ENCODE results near the gene PACSIN1. TPM values are rescaled to one million over a fixed set of nuclear protein-coding genes. Genes with fewer than 3 reads are reported as not detected.

PACSIN1 gene
- total and polyA plus RNA-seq, 8 donors = under 0.01 to 2.2 (median 0.49) TPM; not detected in 2

GRCh38 chr6:34441526-34441925, 24.4 kb upstream of the PACSIN1 start:
- Histone ChIP-seq H3K27ac (no peak overlapping the region), H3K4me1 (no peaks in the 10 kb centered on the region), H3K27me3 (no peaks in the 10 kb centered on the region), H3K9me3 (peaks cover 0 to 5% (median 0%) of the 10 kb centered on the region in 4 donors), H3K4me3 (no peak overlapping the region), H3K36me3 (no peaks in the 10 kb centered on the region)
- TF ChIP-seq EP300 (IDR thresholded peaks at IDR 0.05) = no peak
- TF ChIP-seq, protein P1, sequence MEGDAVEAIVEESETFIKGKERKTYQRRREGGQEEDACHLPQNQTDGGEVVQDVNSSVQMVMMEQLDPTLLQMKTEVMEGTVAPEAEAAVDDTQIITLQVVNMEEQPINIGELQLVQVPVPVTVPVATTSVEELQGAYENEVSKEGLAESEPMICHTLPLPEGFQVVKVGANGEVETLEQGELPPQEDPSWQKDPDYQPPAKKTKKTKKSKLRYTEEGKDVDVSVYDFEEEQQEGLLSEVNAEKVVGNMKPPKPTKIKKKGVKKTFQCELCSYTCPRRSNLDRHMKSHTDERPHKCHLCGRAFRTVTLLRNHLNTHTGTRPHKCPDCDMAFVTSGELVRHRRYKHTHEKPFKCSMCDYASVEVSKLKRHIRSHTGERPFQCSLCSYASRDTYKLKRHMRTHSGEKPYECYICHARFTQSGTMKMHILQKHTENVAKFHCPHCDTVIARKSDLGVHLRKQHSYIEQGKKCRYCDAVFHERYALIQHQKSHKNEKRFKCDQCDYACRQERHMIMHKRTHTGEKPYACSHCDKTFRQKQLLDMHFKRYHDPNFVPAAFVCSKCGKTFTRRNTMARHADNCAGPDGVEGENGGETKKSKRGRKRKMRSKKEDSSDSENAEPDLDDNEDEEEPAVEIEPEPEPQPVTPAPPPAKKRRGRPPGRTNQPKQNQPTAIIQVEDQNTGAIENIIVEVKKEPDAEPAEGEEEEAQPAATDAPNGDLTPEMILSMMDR (IDR thresholded peaks at IDR 0.05) = no peak
- TF ChIP-seq POLR2AphosphoS5 (IDR thresholded peaks at IDR 0.05) = no peak
- TF ChIP-seq POLR2A (IDR thresholded peaks at IDR 0.05) = no peak
- DNase-seq = no peak
- intact Hi-C loops (cut with DNase I; ENCODE audit: low total_unique reads) = no loop called here
- 51 to 63% (median 61%) methylated on average over 5 of the region's 5 CpGs for WGBS, 5 donors

DNA sequence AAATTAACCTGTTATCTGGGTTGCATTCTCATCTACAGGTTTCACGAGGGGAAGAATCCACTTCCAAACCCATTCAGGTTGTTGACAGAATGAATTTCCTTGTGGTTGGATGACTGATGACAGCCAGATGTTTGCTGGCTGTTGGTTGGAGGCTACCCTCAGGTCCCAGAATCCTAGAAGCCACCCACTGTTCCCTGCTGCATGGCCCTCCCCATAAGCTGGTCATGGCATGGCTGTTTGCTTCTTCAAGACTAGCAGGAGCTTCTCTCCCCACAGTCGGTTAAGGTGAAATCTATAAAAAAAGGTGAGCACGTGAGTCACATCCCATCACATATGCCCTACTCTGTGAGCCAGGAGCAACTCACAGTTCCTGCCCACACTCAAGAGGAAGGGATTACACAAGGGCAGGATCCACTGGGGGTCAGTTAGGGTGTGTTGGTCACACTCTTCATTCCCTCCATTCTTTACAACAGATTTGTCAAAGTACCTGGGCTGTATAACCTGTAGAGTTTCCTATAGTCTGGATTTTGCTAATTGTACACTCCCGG, 20.5 kb upstream of the PACSIN1 start:
- WGBS, 5 donors = 65 to 79% (median 73%) methylated on average over 4 of the region's 4 CpGs
- intact Hi-C loops (cut with DNase I; ENCODE audit: low total_unique reads) = no loop called here
- no peak overlapping the region for H3K4me3 ChIP-seq
- no peaks in the 10 kb centered on the region for H3K27me3 ChIP-seq
- no peaks in the 10 kb centered on the region for H3K36me3 ChIP-seq
- no peak for DNase-seq
- TF ChIP-seq, protein P1 (IDR thresholded peaks at IDR 0.05) = no peak
- TF ChIP-seq POLR2AphosphoS5 (IDR thresholded peaks at IDR 0.05) (no peak), EP300 (IDR thresholded peaks at IDR 0.05) (no peak), POLR2A (IDR thresholded peaks at IDR 0.05) (no peak)
- H3K27ac ChIP-seq = no peak overlapping the region
- H3K9me3 ChIP-seq = no peaks in the 10 kb centered on the region
- no peaks in the 10 kb centered on the region for H3K4me1 ChIP-seq

GRCh38 chr6:34447386-34447785, 18.5 kb upstream of the PACSIN1 start:
- Histone ChIP-seq H3K36me3 (no peaks in the 10 kb centered on the region), H3K4me1 (no peaks in the 10 kb centered on the region), H3K4me3 (no peak overlapping the region), H3K27ac (no peak overlapping the region), H3K9me3 (peaks cover 0 to 6% (median 2%) of the 10 kb centered on the region in 4 donors), H3K27me3 (no peaks in the 10 kb centered on the region)
- TF ChIP-seq POLR2AphosphoS5 (IDR thresholded peaks at IDR 0.05) (no peak), EP300 (IDR thresholded peaks at IDR 0.05) (no peak), POLR2A (IDR thresholded peaks at IDR 0.05) (no peak)
- TF ChIP-seq, protein P1 (IDR thresholded peaks at IDR 0.05) = no peak
- intact Hi-C loops (cut with DNase I; ENCODE audit: low total_unique reads) = no loop called here
- DNase-seq = no peak
- WGBS, 5 donors = 74 to 86% (median 82%) methylated on average over 7 of the region's 7 CpGs

DNA sequence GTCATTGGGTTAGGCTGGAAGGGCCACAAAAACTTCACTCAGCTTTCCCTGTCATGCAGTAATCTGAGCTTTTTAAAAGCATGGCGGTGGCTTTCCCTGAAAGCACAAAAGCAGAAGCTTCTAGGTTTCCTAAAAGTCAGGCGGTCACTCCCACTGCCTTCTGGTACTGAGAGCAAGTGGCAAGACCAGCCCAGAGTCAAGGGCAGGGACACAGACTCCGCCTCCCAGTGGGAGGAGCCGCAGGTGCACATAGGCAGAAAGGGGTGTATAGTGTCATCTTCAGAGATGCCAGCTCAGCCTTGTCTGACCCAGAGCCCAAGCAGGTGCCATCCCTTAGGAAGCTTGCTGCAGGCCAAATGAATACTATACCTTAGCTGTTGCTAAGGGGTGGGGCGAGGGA, 18.0 kb upstream of the PACSIN1 start:
- Histone ChIP-seq H3K36me3 (no peaks in the 10 kb centered on the region), H3K27ac (no peak overlapping the region), H3K4me3 (no peak overlapping the region), H3K9me3 (peaks cover 0 to 6% (median 2%) of the 10 kb centered on the region in 4 donors), H3K4me1 (no peaks in the 10 kb centered on the region), H3K27me3 (no peaks in the 10 kb centered on the region)
- no peak for DNase-seq
- intact Hi-C loops (cut with DNase I; ENCODE audit: low total_unique reads) = no loop called here
- TF ChIP-seq, protein P1 (IDR thresholded peaks at IDR 0.05) = no peak
- TF ChIP-seq POLR2A (IDR thresholded peaks at IDR 0.05) (no peak), POLR2AphosphoS5 (IDR thresholded peaks at IDR 0.05) (no peak), EP300 (IDR thresholded peaks at IDR 0.05) (no peak)
- WGBS, 5 donors = 58 to 73% (median 60%) methylated on average over 5 of the region's 5 CpGs

Data from stomach (tissue), 9 donors.